Breast epithelium (tissue), 3 donors: ENCODE measurements around the gene WARS2.

ENCODE experiments used
- CTCF ChIP-seq, 3 donors: fragments of 450-650 bp; IDR thresholded peaks; one replicate each; pipeline ENCODE4 v1.5.1; 2016 to 2017; ENCODE audit warnings: antibody characterized with exemption in 3 of 3, mild to moderate bottlenecking in 3 of 3, moderate library complexity in 3 of 3
- POLR2A ChIP-seq: fragments of 450-650 bp; IDR thresholded peaks from one replicate; pipeline ENCODE4 v1.6.1; 2016; ENCODE audit warnings: antibody characterized with exemption, mild to moderate bottlenecking, moderate library complexity
- POLR2AphosphoS5 ChIP-seq, 3 donors: sonication (generic); formaldehyde crosslinking; IDR thresholded peaks; one replicate each; pipeline ENCODE4 v1.6.1; 2017; ENCODE audit warnings: antibody characterized with exemption in 3 of 3

- no peak for TF ChIP-seq CTCF (IDR thresholded peaks at IDR 0.05)
- no peak for TF ChIP-seq POLR2AphosphoS5 (IDR thresholded peaks at IDR 0.05)
- no peak for TF ChIP-seq POLR2A
Measured at GRCh38 chr1:119026956-119027355, 113.5 kb downstream of the WARS2 start.
